Measurements from ENCODE around the gene SPOUT1. TPM values are rescaled to one million over a fixed set of nuclear protein-coding genes. Genes with fewer than 3 reads are reported as not detected.
A peak's percentile ranks its signal among the peaks of the same experiment; 100 is the strongest.
"Not testable (repeated sequence)": the region's sequence is repeated elsewhere in the genome, so short reads cannot be mapped to it uniquely, and the experiment has no call there.

SPOUT1 gene
- total RNA-seq, 1 donor from 2014 or later = 62.1 TPM

DNA sequence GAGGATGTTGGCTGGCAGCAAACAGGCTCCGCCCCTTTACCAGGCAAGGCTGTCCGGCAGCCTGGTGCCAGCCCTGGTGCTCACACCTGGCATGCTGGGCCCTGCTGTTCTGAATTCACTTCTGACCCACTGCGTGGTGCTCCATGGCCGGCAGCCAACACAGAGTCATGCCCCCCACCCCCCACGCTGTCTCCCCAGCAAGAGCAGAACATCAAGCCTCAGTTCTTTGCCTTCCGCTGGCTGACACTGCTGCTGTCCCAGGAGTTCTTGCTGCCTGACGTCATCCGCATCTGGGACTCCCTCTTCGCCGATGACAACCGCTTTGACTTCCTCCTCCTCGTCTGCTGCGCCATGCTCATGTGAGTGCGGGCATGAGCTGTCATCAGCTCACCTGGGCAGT is 23.9 kb downstream of the SPOUT1 start:
- H3K4me1 Mint-ChIP-seq (ENCODE audit: unreplicated experiment) = no peaks in the 10 kb centered on the region
- TF ChIP-seq, protein P1, sequence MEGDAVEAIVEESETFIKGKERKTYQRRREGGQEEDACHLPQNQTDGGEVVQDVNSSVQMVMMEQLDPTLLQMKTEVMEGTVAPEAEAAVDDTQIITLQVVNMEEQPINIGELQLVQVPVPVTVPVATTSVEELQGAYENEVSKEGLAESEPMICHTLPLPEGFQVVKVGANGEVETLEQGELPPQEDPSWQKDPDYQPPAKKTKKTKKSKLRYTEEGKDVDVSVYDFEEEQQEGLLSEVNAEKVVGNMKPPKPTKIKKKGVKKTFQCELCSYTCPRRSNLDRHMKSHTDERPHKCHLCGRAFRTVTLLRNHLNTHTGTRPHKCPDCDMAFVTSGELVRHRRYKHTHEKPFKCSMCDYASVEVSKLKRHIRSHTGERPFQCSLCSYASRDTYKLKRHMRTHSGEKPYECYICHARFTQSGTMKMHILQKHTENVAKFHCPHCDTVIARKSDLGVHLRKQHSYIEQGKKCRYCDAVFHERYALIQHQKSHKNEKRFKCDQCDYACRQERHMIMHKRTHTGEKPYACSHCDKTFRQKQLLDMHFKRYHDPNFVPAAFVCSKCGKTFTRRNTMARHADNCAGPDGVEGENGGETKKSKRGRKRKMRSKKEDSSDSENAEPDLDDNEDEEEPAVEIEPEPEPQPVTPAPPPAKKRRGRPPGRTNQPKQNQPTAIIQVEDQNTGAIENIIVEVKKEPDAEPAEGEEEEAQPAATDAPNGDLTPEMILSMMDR (IDR thresholded peaks at IDR 0.05; ENCODE audit: unreplicated experiment) = no peak
- no peak overlapping the region for H3K27ac Mint-ChIP-seq (ENCODE audit: unreplicated experiment)
- H3K4me3 Mint-ChIP-seq (ENCODE audit: unreplicated experiment) = no peak overlapping the region
- H3K9me3 Mint-ChIP-seq (ENCODE audit: unreplicated experiment) = no peaks in the 10 kb centered on the region
- H3K36me3 Mint-ChIP-seq (ENCODE audit: low read depth, unreplicated experiment) = peaks cover 35% of the 10 kb centered on the region
- no peak for DNase-seq (ENCODE audit: low spot score)
- peaks cover 1% of the 10 kb centered on the region for H3K27me3 Mint-ChIP-seq (ENCODE audit: unreplicated experiment)

DNA sequence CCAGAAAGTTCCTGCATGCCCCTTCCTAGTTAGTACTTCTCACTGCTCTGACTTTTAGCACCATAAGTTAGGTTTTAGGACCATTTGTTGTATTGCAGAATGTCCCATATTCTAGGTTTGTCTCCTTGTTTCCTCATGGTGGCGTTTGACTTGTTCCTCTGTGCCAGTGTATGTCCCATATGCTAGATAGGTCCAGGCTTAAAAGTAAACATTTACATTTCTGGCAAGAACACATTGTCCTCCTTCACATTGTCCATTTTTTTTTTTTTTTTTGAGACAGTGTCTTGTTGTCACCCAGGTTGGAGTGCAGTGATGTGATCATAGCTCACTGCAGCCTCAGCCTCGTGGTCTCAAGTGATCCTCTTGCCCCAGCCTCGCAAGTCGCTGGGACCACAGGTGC is 27.1 kb downstream of the SPOUT1 start:
- DNase-seq (ENCODE audit: low spot score) = no peak
- TF ChIP-seq, protein P1 (IDR thresholded peaks at IDR 0.05; ENCODE audit: unreplicated experiment) = no peak
- Mint-ChIP-seq H3K9me3 (ENCODE audit: unreplicated experiment) (no peaks in the 10 kb centered on the region), H3K27ac (ENCODE audit: unreplicated experiment) (no peak overlapping the region), H3K4me3 (ENCODE audit: unreplicated experiment) (no peak overlapping the region), H3K4me1 (ENCODE audit: unreplicated experiment) (no peaks in the 10 kb centered on the region), H3K27me3 (ENCODE audit: unreplicated experiment) (peaks cover 3% of the 10 kb centered on the region), H3K36me3 (ENCODE audit: low read depth, unreplicated experiment) (peaks cover 40% of the 10 kb centered on the region)

DNA sequence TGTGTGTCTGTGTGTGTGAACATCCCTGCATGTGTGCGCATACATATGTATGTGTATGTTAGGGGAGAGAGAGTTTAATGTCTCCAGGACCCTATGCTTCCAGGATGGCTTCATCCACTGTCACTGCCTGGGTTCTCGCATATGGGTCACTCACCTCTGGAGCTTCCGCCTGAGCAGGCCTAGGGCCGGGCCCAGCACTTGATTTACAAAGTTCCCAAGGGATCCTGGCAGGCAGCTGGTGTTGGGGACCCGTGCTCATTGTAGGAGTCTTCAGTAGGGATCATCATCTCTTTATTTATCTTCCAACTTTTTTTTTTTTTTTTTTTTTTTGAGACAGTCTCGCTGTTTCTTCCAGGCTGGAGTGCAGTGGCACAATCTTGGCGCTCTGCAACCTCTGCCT is 29.5 kb downstream of the SPOUT1 start:
- Mint-ChIP-seq H3K27ac (ENCODE audit: unreplicated experiment) (no peak overlapping the region), H3K36me3 (ENCODE audit: low read depth, unreplicated experiment) (peaks cover 35% of the 10 kb centered on the region), H3K27me3 (ENCODE audit: unreplicated experiment) (peaks cover 2% of the 10 kb centered on the region), H3K4me1 (ENCODE audit: unreplicated experiment) (no peaks in the 10 kb centered on the region), H3K9me3 (ENCODE audit: unreplicated experiment) (no peaks in the 10 kb centered on the region), H3K4me3 (ENCODE audit: unreplicated experiment) (peak overlapping the region; percentile 47)
- TF ChIP-seq, protein P1 (IDR thresholded peaks at IDR 0.05; ENCODE audit: unreplicated experiment) = no peak
- DNase-seq (ENCODE audit: low spot score) = no peak

DNA sequence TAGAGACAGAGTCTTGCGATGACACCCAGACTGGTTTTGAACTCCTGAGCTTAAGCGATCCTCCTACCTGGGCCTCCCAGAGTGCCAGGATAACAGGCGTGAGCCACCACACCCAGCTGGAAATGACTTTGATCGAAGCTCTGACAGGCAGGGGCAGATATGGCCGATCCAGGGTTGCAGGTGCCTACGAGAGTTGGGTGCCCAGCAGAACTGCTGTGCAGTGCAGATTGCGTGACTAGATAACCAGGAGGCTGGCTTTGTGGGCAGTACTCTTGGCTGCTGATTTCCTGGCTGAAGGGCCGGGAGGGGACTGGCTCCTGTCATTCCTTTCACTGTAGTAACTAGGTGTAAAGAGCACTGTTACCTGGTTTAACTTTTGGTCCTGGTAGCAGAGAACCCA is 30.7 kb downstream of the SPOUT1 start:
- H3K27ac Mint-ChIP-seq (ENCODE audit: unreplicated experiment) = no peak overlapping the region
- peaks cover 2% of the 10 kb centered on the region for H3K27me3 Mint-ChIP-seq (ENCODE audit: unreplicated experiment)
- peaks cover 33% of the 10 kb centered on the region for H3K36me3 Mint-ChIP-seq (ENCODE audit: low read depth, unreplicated experiment)
- DNase-seq (ENCODE audit: low spot score) = no peak
- no peaks in the 10 kb centered on the region for H3K9me3 Mint-ChIP-seq (ENCODE audit: unreplicated experiment)
- TF ChIP-seq, protein P1 (IDR thresholded peaks at IDR 0.05; ENCODE audit: unreplicated experiment) = no peak
- H3K4me1 Mint-ChIP-seq (ENCODE audit: unreplicated experiment) = no peaks in the 10 kb centered on the region
- no peak overlapping the region for H3K4me3 Mint-ChIP-seq (ENCODE audit: unreplicated experiment)

DNA sequence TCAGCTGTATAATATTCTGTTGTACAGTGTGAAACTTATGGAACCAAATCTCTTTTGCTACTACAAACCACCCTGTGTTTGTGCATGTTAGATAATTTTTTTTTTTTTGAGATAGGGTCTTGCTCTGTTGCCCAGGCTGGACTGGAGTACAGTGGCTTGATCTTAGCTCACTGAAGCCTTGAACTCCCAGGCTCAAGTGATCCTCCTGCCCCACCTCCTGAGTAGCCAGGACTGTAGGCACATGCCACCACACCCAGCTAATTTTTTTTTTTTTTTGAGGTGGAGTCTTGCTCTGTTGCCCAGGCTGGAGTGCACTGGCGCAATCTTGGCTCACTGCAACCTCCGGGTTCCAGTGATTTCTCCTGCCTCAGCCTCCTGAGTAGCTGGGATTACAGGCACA is 34.6 kb downstream of the SPOUT1 start:
- H3K9me3 Mint-ChIP-seq (ENCODE audit: unreplicated experiment); H3K4me1 Mint-ChIP-seq (ENCODE audit: unreplicated experiment); H3K27me3 Mint-ChIP-seq (ENCODE audit: unreplicated experiment); H3K4me3 Mint-ChIP-seq (ENCODE audit: unreplicated experiment); H3K27ac Mint-ChIP-seq (ENCODE audit: unreplicated experiment); DNase-seq (ENCODE audit: low spot score): not testable (repeated sequence)
- peaks cover 28% of the 10 kb centered on the region for H3K36me3 Mint-ChIP-seq (ENCODE audit: low read depth, unreplicated experiment)

Measured in endothelial cell (in vitro differentiated cells).